OCI-LY1 (cell line): Measurements from ENCODE around the gene OR5H6.

Experiments
- H2AFZ ChIP-seq: fragments of 200-600 bp; sonication (generic), shearing (Covaris generic); 2 replicates; pipeline ENCODE4 v1.6.0; 2014; ENCODE audit warnings: antibody characterized with exemption, mild to moderate bottlenecking, low read length
- H3F3A ChIP-seq: fragments of 200-600 bp; sonication (generic), shearing (Covaris generic); 2 replicates; pipeline ENCODE4 v1.6.0; 2014; ENCODE audit warnings: mild to moderate bottlenecking, antibody characterized with exemption, low read length, moderate library complexity; ENCODE audit not compliant: insufficient read depth
- H3K27ac ChIP-seq: fragments of 200-600 bp; sonication (generic); 2 replicates; pipeline ENCODE4 v1.5.1; 2014; ENCODE audit warnings: low read length, mixed run types, mild to moderate bottlenecking, low read depth; ENCODE audit not compliant: poor library complexity, severe bottlenecking
- H3K27me3 ChIP-seq: fragments of 200-600 bp; sonication (generic); 2 replicates; pipeline ENCODE4 v1.6.0; 2014; ENCODE audit warnings: antibody characterized with exemption, mild to moderate bottlenecking, low read length, moderate library complexity; ENCODE audit not compliant: insufficient read depth
- H3K36me3 ChIP-seq: fragments of 200-600 bp; sonication (generic); 2 replicates; pipeline ENCODE4 v1.6.1; 2014; ENCODE audit warnings: mild to moderate bottlenecking, antibody characterized with exemption, low read length, moderate library complexity, mixed read lengths; ENCODE audit not compliant: insufficient read depth
- H3K4me1 ChIP-seq: fragments of 200-600 bp; sonication (generic); 2 replicates; pipeline ENCODE4 v1.5.1; 2014; ENCODE audit warnings: mild to moderate bottlenecking, low read length, moderate library complexity; ENCODE audit not compliant: insufficient read depth, severe bottlenecking
- H3K4me2 ChIP-seq: fragments of 200-600 bp; sonication (generic), shearing (Covaris generic); 2 replicates; pipeline ENCODE4 v1.6.1; 2014; ENCODE audit warnings: low read length
- H3K4me3 ChIP-seq: fragments of 200-600 bp; sonication (generic); 2 replicates; pipeline ENCODE4 v1.5.1; 2014; ENCODE audit warnings: low read length, low read depth, mild to moderate bottlenecking, mixed read lengths; ENCODE audit not compliant: poor library complexity, severe bottlenecking
- H3K79me2 ChIP-seq: fragments of 200-600 bp; shearing (Covaris generic); 2 replicates; pipeline ENCODE4 v1.6.1; 2016; ENCODE audit warnings: mixed run types, low read length, mixed read lengths; ENCODE audit not compliant: insufficient read depth
- H3K9ac ChIP-seq: fragments of 200-600 bp; sonication (generic), shearing (Covaris generic); 2 replicates; pipeline ENCODE4 v1.6.1; 2014; ENCODE audit warnings: mild to moderate bottlenecking, low read length, mixed read lengths
- H3K9me2 ChIP-seq: fragments of 200-600 bp; sonication (generic), shearing (Covaris generic); 2 replicates; pipeline ENCODE4 v1.6.1; 2014; ENCODE audit warnings: low read depth, mild to moderate bottlenecking, low read length, mixed read lengths
- H3K9me3 ChIP-seq: fragments of 200-600 bp; shearing (Covaris generic); 2 replicates; pipeline ENCODE4 v1.6.1; 2014; ENCODE audit warnings: low read length, mixed read lengths
- H4K20me1 ChIP-seq: fragments of 200-600 bp; sonication (generic), shearing (Covaris generic); 2 replicates; pipeline ENCODE4 v1.6.0; 2016; ENCODE audit warnings: mild to moderate bottlenecking, low read length; ENCODE audit not compliant: insufficient read depth
- CTCF ChIP-seq: fragments of 200-600 bp; sonication (generic), shearing (Covaris generic); IDR thresholded peaks from 2 replicates; pipeline ENCODE4 v1.5.1; 2017; ENCODE audit warnings: mild to moderate bottlenecking, antibody characterized with exemption, low read length, moderate library complexity, mixed read lengths
- EZH2 ChIP-seq: fragments of 200-600 bp; sonication (generic), shearing (Covaris generic); IDR thresholded peaks from 2 replicates; pipeline ENCODE4 v1.8.0; 2017; ENCODE audit warnings: borderline replicate concordance, mixed run types, mild to moderate bottlenecking, antibody characterized with exemption, low read length, moderate library complexity, mixed read lengths

Gene OR5H6

GRCh38 chr3:98263944-98264343 lies at the start of gene OR5H6:
Gene OR5H6 (plus strand): TSS chr3:98264244. CDS start chr3:98264333, 89 bp downstream.
- TF ChIP-seq EZH2 (no peak), CTCF (no peak)
- Histone ChIP-seq H3K27ac (no peak within 1 kb of the TSS), H3K4me1 (no peaks in the 10 kb centered on the region), H3K9me2 (no peaks in the 10 kb centered on the region), H3F3A (no peaks in the 10 kb centered on the region), H4K20me1 (no peaks in the 10 kb centered on the region), H3K4me3 (no peak within 1 kb of the TSS), H2AFZ (no peak within 1 kb of the TSS), H3K4me2 (no peak within 1 kb of the TSS), H3K27me3 (no peaks in the 10 kb centered on the region), H3K36me3 (no peaks in the 10 kb centered on the region), H3K9me3 (no peaks in the 10 kb centered on the region), H3K79me2 (no peaks in the 10 kb centered on the region), H3K9ac (no peak within 1 kb of the TSS)

- Histone ChIP-seq H3K9me2 (no peaks in the 10 kb centered on the region), H3K27me3 (no peaks in the 10 kb centered on the region), H3K4me1 (no peaks in the 10 kb centered on the region), H3K9me3 (no peaks in the 10 kb centered on the region), H3F3A (no peaks in the 10 kb centered on the region), H3K79me2 (no peaks in the 10 kb centered on the region), H3K27ac (no peak overlapping the region), H3K4me2 (no peak overlapping the region), H3K4me3 (no peak overlapping the region), H2AFZ (no peak overlapping the region), H3K36me3 (no peaks in the 10 kb centered on the region), H3K9ac (no peak overlapping the region), H4K20me1 (no peaks in the 10 kb centered on the region)
- TF ChIP-seq EZH2 (no peak), CTCF (no peak)
These were observed 49.0 kb upstream of the OR5H6 start for GRCh38 chr3:98215051-98215450.

- Histone ChIP-seq H3K9ac (no peak overlapping the region), H3K27ac (no peak overlapping the region), H3K4me2 (no peak overlapping the region), H3K9me3 (no peaks in the 10 kb centered on the region), H3K9me2 (no peaks in the 10 kb centered on the region), H4K20me1 (no peaks in the 10 kb centered on the region), H3K36me3 (no peaks in the 10 kb centered on the region), H3K79me2 (no peaks in the 10 kb centered on the region), H3F3A (no peaks in the 10 kb centered on the region), H3K27me3 (no peaks in the 10 kb centered on the region), H2AFZ (no peak overlapping the region), H3K4me1 (no peaks in the 10 kb centered on the region), H3K4me3 (no peak overlapping the region)
- TF ChIP-seq EZH2 (no peak), CTCF (no peak)
These were observed 40.0 kb upstream of the OR5H6 start for GRCh38 chr3:98223907-98224672.
